CD4-positive, alpha-beta T cell treated with Interferon gamma for 1 hour (primary cell): ENCODE measurements around the gene SUGCT.

Experiments used
- DNase-seq: peaks from one replicate; pipeline ENCODE4 v3.0.0-alpha.2; 2020

The SUGCT gene

DNA sequence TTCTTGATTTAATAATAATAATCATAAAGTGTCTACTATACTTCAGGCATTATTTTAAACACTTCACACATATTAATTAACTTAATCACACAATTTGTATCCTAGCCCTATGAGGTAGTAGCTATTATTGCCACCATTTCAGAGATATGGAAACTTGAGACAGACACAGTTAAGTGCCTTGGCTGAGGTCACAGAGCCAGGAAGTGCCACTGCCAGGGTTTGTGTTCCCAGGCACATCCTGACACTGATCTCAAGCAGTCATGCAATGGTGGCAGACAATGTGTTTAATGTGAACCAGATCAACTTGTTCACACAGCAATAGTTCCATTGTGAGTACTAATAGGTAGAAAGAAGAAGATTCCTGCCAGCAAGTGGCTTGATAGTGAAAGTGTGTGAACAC lies 666.0 kb downstream of the SUGCT start:
- DNase-seq = no peak

DNA sequence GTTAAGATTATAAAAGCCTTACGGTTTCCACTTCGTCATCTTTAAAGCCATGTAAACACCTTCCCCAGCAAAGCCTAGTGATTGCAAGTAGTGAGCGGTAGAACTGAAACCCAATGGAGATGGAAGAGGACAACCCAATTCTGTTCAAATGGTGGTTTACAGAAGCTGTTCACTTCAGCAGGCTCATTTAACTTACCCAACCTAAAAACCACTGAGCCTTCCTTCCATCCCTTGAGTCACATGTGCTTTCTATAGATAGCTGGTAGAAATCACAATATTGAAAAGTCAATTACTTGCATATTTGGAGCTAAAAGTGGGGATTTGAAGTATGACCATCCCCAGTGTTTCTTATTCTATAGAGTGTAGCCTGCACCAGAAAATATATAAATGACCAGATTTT lies 667.7 kb downstream of the SUGCT start:
- no peak for DNase-seq

DNA sequence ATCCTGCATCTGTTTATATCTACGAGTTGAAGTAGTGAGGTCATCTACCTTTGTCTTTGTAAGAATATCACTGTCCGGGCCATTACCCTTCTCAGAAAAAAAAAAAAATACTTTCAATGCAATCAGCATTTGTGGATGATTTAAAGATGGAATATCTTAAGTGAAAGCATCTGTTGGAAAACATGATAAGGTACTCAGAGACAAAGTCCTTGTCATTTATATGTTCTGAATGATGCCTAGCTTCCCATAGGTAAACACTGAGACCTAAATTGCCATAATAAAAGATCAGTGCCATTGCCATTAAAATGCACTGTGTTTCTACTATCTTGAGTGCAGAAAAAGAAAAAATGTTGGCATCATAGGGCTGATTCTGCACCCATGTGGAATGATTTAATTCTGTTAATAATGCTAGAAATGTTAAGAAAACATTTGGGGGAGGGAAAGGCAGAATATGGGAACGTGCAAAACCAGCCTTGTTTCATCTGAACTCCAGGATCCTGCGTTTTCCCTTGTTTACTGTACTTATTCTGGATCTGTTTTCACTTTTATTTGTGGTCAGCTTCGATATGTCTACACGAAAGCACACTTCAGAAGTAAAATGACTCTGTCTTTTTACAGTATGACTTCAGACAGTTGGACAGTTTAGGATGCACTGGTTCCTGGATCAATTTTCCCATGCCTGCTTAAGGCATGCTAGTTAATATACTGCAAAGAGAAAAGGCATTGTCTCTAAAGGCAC lies 669.8 kb downstream of the SUGCT start:
- no peak for DNase-seq

DNA sequence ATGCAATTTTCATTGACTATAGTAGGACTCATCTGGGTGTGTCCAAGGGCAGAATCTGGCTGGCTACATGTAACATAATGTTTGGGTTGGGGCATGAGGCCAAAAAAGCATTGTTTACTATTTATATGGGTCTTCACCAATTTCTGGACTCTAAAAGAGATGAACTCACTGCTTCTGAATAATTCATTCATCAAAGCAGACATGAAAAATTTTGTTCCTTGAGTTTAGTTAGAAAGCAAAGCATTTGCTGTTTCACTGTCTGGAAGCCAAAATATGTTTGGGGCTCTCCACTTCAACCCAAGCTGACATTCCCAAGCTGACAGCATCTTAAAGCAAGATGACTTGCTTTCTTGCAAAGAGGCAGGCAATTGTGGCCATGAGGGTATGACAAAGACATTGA lies 670.6 kb downstream of the SUGCT start:
- DNase-seq = no peak

DNA sequence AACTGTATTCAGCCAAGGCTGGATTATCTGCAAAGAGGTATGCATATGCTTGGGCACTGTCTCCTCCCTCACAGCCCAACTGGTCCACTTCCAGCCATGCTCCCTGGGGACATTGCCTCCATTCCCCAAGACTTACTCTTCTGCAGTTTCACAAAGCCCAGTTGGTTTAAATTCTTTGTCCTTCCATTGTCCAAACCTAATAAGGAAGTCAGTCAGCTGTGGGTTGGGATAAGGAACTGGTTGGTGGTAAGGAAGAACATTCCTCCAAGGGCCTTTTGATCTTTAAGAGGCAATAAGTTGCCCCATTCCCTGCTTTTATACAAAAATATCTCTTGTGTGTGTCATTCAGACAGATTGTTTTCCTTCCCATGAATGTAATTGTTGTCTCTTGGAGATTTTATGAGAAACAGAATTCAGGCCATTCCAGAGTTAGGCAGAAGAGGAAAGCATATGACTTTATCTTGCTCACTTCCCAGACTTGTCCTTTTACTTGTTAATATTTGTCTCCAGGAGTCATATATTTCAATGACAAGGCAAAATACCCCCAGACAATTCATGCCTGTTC lies 673.7 kb downstream of the SUGCT start:
- DNase-seq = no peak

DNA sequence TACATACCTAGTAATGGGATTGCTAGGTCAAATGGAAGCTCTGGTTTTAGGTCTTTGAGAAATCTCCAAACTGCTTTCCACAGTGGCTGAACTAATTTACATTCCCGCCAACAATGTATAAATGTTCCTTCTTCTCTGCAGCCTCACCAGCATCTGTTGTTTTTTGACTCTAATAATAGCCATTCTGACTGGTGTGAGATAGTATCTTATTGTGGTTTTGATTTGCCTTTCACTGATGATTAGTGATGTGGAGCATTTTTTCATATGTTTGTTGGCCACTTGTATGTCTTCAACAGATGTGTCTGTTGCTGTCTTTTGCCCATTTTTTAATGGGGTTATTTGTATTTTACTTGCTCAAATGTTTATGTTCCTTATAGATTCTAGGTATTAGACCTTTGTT lies 675.5 kb downstream of the SUGCT start:
- no peak for DNase-seq

DNA sequence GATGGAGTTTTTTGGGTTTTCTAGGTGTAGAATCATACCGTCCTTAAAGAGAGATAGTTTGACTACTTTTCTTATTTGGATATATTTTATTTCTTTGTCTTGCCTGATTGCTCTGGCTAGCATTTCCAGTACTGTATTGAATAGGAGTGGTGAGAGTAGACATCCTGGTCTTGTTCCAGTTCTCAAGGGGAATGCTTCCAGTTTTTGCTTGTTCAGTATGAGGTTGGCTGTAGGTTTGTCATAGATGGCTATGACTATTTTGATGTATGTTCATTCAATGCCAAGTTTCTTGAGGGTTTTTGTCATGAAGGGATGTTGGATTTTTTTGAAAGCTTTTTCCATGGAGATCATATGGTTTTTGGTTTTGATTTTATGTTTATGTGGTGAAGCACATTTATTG lies 676.9 kb downstream of the SUGCT start:
- no peak for DNase-seq

DNA sequence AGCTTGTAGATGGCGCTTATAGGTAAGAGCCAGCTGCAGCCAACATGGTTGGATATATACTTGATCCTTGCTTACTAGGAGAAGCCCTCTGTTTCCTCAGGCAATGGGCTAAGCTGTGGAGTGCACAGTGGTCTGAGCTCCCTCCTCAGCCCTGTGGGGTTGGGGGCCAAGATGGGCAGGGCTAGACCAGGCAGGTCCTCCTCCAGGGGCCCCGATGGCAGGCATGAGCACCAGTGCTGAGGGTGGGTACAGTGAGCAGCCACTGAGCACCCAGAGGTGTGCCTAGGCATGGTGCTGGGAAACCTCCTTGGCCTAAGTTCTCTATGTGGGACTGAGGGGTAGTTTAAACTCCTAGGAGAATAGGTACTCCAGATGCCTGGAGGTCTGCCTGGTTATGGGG lies 680.2 kb downstream of the SUGCT start:
- DNase-seq = no peak

GRCh38 chr7:40815512-40815911 lies 680.7 kb downstream of the SUGCT start:
- no peak for DNase-seq

- DNase-seq = no peak
Observed at GRCh38 chr7:40822861-40823260, 688.1 kb downstream of the SUGCT start.

DNA sequence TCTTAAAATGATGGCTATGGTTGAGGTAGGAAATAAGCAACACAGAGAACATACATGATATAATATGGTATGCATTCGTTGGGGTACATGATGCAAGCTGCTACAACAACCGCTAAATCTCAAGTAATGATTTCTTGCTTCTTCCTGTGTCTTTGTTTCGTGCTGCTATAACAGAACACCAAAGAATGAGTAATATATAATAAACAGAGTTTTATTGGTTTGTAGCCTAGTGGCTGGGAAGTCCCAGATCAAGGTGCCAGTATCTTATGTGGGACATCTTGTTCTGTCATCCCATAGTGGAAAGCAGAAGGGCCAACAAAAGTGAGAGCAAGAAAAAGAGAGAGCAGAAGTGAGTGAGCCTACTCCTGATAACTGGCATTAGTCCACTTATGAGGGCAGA lies 689.7 kb downstream of the SUGCT start:
- no peak for DNase-seq

DNA sequence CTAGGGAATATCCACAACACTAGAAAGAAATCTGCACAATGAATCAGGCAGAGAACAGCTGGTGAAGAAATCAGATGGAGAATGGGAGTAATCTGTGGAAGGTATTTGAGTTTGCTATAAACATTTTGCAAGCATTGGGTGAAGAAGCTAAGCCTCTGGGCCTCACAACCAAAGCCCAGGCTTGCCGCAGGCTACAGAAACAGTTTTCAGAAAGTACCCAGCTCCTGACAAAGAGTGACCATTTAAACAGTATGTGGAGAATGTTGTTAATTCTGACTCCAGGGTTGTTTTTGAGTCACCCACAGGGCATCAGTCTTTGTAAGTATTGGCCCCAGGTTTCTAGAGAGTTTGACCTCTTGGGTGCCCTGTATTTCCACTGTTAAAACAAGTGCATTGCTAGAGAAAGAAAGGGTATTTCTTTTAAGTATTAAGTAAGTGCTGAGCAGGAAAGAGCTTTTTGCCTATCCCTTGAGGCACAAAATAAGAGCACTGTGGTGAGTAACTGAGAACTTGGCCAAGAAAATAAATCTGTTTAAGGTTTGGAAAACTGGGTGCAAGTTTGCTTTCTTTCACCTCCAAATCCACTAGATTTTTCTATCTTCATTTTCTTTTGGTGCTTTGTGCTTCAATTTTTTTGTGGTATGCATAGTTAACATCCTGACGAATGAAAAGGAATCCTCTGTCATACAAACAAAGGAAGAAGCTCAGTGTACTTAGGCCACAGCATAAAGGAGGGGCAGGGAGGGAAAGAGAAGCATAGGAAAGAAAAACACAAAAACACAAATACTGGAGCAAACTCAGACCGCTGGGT lies 691.8 kb downstream of the SUGCT start:
- no peak for DNase-seq

DNA sequence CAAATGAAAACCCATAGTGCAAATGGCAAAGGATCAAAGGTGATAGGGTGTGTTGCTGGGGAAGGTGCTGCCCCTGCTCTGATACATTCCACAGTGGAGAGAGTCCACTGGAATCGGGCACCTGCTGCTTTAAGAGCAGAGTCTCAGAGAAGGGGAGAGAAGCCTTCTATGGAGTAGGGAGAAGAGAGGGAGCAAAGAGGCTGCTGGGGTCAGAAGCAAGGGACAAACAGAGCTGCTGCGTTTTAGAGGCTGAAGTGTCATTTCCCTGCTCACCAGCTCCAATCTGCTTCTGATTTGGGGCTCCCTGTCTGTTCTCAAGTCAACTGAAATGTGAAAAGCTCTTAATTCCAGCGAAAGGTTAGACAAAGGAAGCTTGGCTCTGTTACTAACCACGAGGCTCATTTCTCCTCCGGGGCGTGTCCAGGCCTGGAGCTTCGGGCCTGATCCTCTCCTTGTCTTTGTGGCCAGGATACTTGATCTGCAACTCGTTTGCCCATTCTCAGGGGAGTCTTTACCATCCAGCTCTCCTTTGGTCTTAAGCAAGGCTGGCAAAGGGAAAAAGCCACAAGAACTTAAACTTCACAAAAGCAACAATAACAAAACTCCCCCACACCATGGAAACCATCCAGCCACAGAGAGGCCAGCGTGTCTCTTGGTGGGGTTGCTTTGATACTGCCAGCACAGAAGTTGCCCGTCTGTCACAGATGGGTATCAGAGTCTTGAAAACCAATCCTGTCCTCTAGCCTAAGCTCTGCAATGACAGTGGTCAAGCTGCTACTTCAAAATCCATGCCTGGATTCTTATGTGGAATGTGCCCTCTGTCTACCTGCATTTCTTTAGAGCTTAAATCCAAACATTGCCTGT lies 692.6 kb downstream of the SUGCT start:
- DNase-seq = no peak

DNA sequence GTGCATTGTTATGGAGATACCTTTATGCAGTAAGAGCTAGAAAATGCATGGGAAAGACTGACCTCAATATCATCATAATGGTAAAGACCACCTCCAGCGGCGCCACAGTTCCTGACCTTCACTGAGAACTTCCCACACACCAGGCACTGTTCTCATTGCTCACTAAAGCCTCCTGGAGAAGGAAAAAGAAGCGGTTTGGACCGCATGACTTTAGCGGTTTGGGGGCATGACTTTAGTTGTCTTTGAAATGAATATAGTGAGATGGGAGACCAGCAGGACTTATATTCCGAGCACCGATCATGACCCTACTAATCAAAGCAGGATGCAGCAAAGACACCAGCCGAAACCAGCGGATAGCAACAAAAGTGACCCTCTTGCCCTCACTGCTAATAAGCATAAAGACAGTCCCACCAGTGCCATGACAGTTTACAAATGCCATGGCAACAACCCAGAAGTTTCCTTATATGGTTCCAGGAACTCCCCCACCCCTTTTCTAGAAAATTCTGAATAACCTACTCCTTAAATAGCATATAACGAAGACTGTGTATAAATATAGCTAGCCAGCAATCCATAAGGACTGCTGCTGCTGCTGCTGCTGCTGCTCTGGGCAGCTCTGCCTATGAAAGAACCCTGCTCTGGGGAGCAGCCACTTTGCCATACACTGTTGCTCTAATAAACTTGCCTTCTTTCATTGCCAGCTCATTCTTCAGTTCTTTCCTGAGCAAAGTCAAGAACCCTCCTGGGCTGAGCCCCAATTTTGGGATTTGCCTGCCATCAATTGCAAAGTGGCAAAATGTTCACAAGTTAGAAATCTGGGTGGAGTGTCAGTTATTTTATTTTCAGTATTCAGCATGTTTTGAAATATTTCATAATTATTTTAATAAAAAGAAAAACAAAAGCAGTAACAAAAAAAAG lies 694.1 kb downstream of the SUGCT start:
- DNase-seq = no peak

- no peak for DNase-seq
Observed at GRCh38 chr7:40833191-40833887, 698.5 kb downstream of the SUGCT start.

- no peak for DNase-seq
Observed at GRCh38 chr7:40833888-40834234, 699.1 kb downstream of the SUGCT start.

- no peak for DNase-seq
Observed at GRCh38 chr7:40836218-40836617, 701.4 kb downstream of the SUGCT start.

DNA sequence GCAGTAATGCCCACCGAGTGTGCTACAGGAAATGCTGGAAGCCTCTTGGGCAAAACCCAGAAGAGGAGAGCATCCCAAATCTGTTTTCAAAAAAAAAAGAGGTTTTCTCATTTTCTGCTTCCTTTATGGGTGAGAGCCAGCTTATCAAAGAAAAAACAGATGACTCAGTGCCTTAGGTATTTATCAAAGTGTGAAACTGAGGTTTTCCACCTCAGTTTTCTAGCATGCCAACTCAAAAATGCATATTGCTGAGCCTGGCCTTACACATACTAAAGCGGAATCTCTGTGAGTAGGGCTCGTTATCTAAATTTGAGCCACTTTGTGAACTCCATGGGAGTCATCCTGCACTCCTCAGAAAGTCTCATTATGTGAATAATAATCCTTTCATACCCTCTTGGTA lies 705.1 kb downstream of the SUGCT start:
- no peak for DNase-seq

GRCh38 chr7:40840990-40841389 lies 706.2 kb downstream of the SUGCT start:
- no peak for DNase-seq

- DNase-seq = no peak
Observed at GRCh38 chr7:40842641-40843040, 707.8 kb downstream of the SUGCT start.

- no peak for DNase-seq
Observed at GRCh38 chr7:40843338-40843985, 708.7 kb downstream of the SUGCT start.
